Liver (tissue), 9 donors: ENCODE measurements around the gene PIK3R5. TPM values are rescaled to one million over a fixed set of nuclear protein-coding genes. Genes with fewer than 3 reads are reported as not detected.
"Not testable (repeated sequence)": the region's sequence is repeated elsewhere in the genome, so short reads cannot be mapped to it uniquely, and the experiment has no call there.

Experiments used
- DNase-seq: peaks from one replicate; pipeline ENCODE4 v3.0.0-alpha.2; 2017; ENCODE audit warnings: low spot score
- H3K27ac ChIP-seq, 2 donors: one replicate each; pipeline ENCODE4 v1.7.0; 2013; ENCODE audit warnings: inconsistent platforms in 2 of 2, low read length in 2 of 2, control low read depth in 1 of 2, low read depth in 1 of 2, mild to moderate bottlenecking in 1 of 2
- H3K27me3 ChIP-seq, 4 donors: one replicate each; pipeline versions ENCODE4 v1.6.1 to v1.7.0; 2013; ENCODE audit warnings: low read length in 3 of 4, inconsistent platforms in 1 of 4, mild to moderate bottlenecking in 1 of 4, moderate library complexity in 1 of 4; ENCODE audit not compliant: control insufficient read depth in 4 of 4, insufficient read depth in 4 of 4
- H3K36me3 ChIP-seq, 4 donors: one replicate each; pipeline versions ENCODE4 v1.6.1 to v1.7.0; 2013; ENCODE audit warnings: low read length in 3 of 4, mild to moderate bottlenecking in 3 of 4, low read depth in 1 of 4, moderate library complexity in 1 of 4; ENCODE audit not compliant: control insufficient read depth in 4 of 4, insufficient read depth in 3 of 4
- H3K4me1 ChIP-seq, 4 donors: one replicate each; pipeline versions ENCODE4 v1.6.1 to v1.7.0; 2013; ENCODE audit warnings: low read length in 3 of 4, mild to moderate bottlenecking in 3 of 4, moderate library complexity in 1 of 4; ENCODE audit not compliant: control insufficient read depth in 4 of 4, insufficient read depth in 4 of 4
- H3K4me3 ChIP-seq, 3 donors: one replicate each; pipeline versions ENCODE4 v1.6.1 to v1.7.0; 2013; ENCODE audit warnings: low read length in 3 of 3, control low read depth in 1 of 3, low read depth in 1 of 3, mild to moderate bottlenecking in 1 of 3
- H3K9ac ChIP-seq, 2 donors: one replicate each; pipeline ENCODE4 v1.7.0; 2013; ENCODE audit warnings: low read length in 2 of 2, mild to moderate bottlenecking in 2 of 2, moderate library complexity in 2 of 2, control low read depth in 1 of 2, low read depth in 1 of 2
- H3K9me3 ChIP-seq, 4 donors: one replicate each; pipeline versions ENCODE4 v1.6.1 to v1.7.0; 2013; ENCODE audit warnings: low read length in 3 of 4; ENCODE audit not compliant: control insufficient read depth in 4 of 4
- ATF3 ChIP-seq: IDR thresholded peaks from 2 replicates; pipeline ENCODE4 v1.6.1; 2016; ENCODE audit warnings: antibody characterized with exemption
- CTCF ChIP-seq: fragments of 150-350 bp; IDR thresholded peaks from 2 replicates; pipeline ENCODE4 v1.5.1; 2017; ENCODE audit warnings: improper control_type of control experiment, low read depth, low read length; ENCODE audit not compliant: missing input control
- EGR1 ChIP-seq, 2 donors: IDR thresholded peaks; 2 replicates each; pipeline ENCODE4 v1.6.1; 2016 to 2018; ENCODE audit warnings: antibody characterized with exemption in 2 of 2, low read depth in 2 of 2
- FOXA1 ChIP-seq: IDR thresholded peaks from 2 replicates; pipeline ENCODE4 v1.6.1; 2016; ENCODE audit warnings: antibody characterized with exemption
- FOXA2 ChIP-seq: IDR thresholded peaks from 2 replicates; pipeline ENCODE4 v1.6.1; 2016; ENCODE audit warnings: antibody characterized with exemption
- GABPA ChIP-seq, 2 donors: IDR thresholded peaks in 1 of 2; conservative IDR thresholded peaks in 1 of 2; 2 replicates each; pipeline ENCODE4 v1.6.1; 2016; ENCODE audit warnings: antibody characterized with exemption in 2 of 2, mild to moderate bottlenecking in 1 of 2, moderate library complexity in 1 of 2
- HNF4A ChIP-seq, 2 donors: conservative IDR thresholded peaks; 2 replicates each; pipeline ENCODE4 v1.6.1; 2016; ENCODE audit warnings: antibody characterized with exemption in 2 of 2, mild to moderate bottlenecking in 2 of 2
- HNF4G ChIP-seq: IDR thresholded peaks from 2 replicates; pipeline ENCODE4 v1.6.1; 2016; ENCODE audit warnings: antibody characterized with exemption
- JUND ChIP-seq, 2 donors: IDR thresholded peaks; 2 replicates each; pipeline ENCODE4 v1.6.1; 2016; ENCODE audit warnings: antibody characterized with exemption in 2 of 2
- MAX ChIP-seq: IDR thresholded peaks from 2 replicates; pipeline ENCODE4 v1.6.1; 2016; ENCODE audit warnings: antibody characterized with exemption
- NR2F2 ChIP-seq: IDR thresholded peaks from 2 replicates; pipeline ENCODE4 v1.6.1; 2016; ENCODE audit warnings: antibody characterized with exemption
- RAD21 ChIP-seq, 2 donors: IDR thresholded peaks; 2 replicates each; pipeline ENCODE4 v1.6.1; 2016; ENCODE audit warnings: antibody characterized with exemption in 2 of 2, mild to moderate bottlenecking in 2 of 2
- REST ChIP-seq: IDR thresholded peaks from 2 replicates; pipeline ENCODE4 v1.6.1; 2016; ENCODE audit warnings: antibody characterized with exemption, mild to moderate bottlenecking
- RXRA ChIP-seq, 2 donors: IDR thresholded peaks; 2 replicates each; pipeline ENCODE4 v1.6.1; 2017 to 2018; ENCODE audit warnings: antibody characterized with exemption in 2 of 2, mild to moderate bottlenecking in 1 of 2
- SP1 ChIP-seq: IDR thresholded peaks from 2 replicates; pipeline ENCODE4 v1.6.1; 2018; ENCODE audit warnings: antibody characterized with exemption, mild to moderate bottlenecking
- TAF1 ChIP-seq: conservative IDR thresholded peaks from 2 replicates; pipeline ENCODE4 v1.6.1; 2016; ENCODE audit warnings: antibody characterized with exemption, mild to moderate bottlenecking
- YY1 ChIP-seq: IDR thresholded peaks from 2 replicates; pipeline ENCODE4 v1.6.1; 2016; ENCODE audit warnings: antibody characterized with exemption, mild to moderate bottlenecking
- ZBTB33 ChIP-seq: IDR thresholded peaks from 2 replicates; pipeline ENCODE4 v1.6.1; 2016; ENCODE audit warnings: antibody characterized with exemption
- WGBS: extraction: QIAGEN DNeasy Blood & Tissue Kit; methylation state at CpG from one replicate; pipeline ENCODE4 v1.1.7; 2013; 5-methylcytosine and 5-hydroxymethylcytosine counted together
- polyA plus RNA-seq, 2 donors: library from polyadenylated mRNA; stranded (reverse) in 1 of 2; unstranded in 1 of 2; fragments of 200-250 nt in 1 of 2; fragments of >200 nt in 1 of 2; fragmentation: Nextera tagmentation in 1 of 2; extraction: Ambion mirVana in 1 of 2; gene quantifications; one replicate each; pipeline versions ENCODE4 v1.2.1 to v1.2.3, GENCODE V29; 2013 to 2015
- total RNA-seq, 2 donors: library from RNA; depleted of rRNA; stranded (reverse); fragments of >200 nt; gene quantifications; one replicate each; pipeline ENCODE4 v1.2.3, GENCODE V29; 2014
- donor health status: healthy.
- donor health status: healthy.
- donor health status: healthy.
- donor health status: healthy.
- donor health status: healthy.

PIK3R5 gene
- total and polyA plus RNA-seq, 4 donors: 0.93 to 7.8 (median 2.6) TPM

- Histone ChIP-seq H3K36me3 (no peaks in the 10 kb centered on the region), H3K27ac (peak overlapping the region in 1 of 2 donors; percentile 42), H3K9me3 (peaks cover 0 to 6% (median 1%) of the 10 kb centered on the region in 4 donors), H3K4me3 (no peak overlapping the region), H3K4me1 (peaks cover 0 to 9% (median under 1%) of the 10 kb centered on the region in 4 donors), H3K27me3 (no peaks in the 10 kb centered on the region), H3K9ac (no peak overlapping the region)
- 38% methylated on average over 4 of the region's 4 CpGs for WGBS
- TF ChIP-seq SP1: peak; percentile 26
- TF ChIP-seq ZBTB33: no peak
- TF ChIP-seq RXRA (IDR thresholded peaks at IDR 0.05): peak; percentile 52 to 56
- no peak for TF ChIP-seq HNF4G
- TF ChIP-seq HNF4A (conservative IDR thresholded peaks at IDR 0.05): no peak
- TF ChIP-seq RAD21 (IDR thresholded peaks at IDR 0.05): no peak
- no peak for TF ChIP-seq JUND (IDR thresholded peaks at IDR 0.05)
- TF ChIP-seq TAF1: no peak
- no peak for TF ChIP-seq FOXA1
- TF ChIP-seq YY1: no peak
- peak; percentile 3 for TF ChIP-seq MAX
- no peak for TF ChIP-seq ATF3
- no peak for TF ChIP-seq EGR1 (IDR thresholded peaks at IDR 0.05; ENCODE audit: low read depth in 2 of 2)
- TF ChIP-seq FOXA2: no peak
- no peak for TF ChIP-seq NR2F2
- TF ChIP-seq REST: no peak
- TF ChIP-seq CTCF: no peak
- no peak for TF ChIP-seq GABPA (IDR thresholded peaks at IDR 0.05 in 1 of 2, conservative IDR thresholded peaks at IDR 0.05 in 1 of 2)
- no peak for DNase-seq
Observed at GRCh38 chr17:8985054-8985701, 19.7 kb upstream of the PIK3R5 start.

GRCh38 chr17:8984225-8984624 lies 18.7 kb upstream of the PIK3R5 start:
- not testable (repeated sequence) for H3K9ac ChIP-seq, H3K9me3 ChIP-seq
- WGBS: 92% methylated on average over 5 of the region's 5 CpGs

More at GRCh38 chr17:8984225-8984624, 18.7 kb upstream of the PIK3R5 start:
- DNase-seq, H3K27me3 ChIP-seq, H3K4me3 ChIP-seq, H3K4me1 ChIP-seq, H3K36me3 ChIP-seq, H3K27ac ChIP-seq: not testable (repeated sequence)
